Upper lobe of right lung (tissue), 1 donor: ENCODE results near the gene LPAR4. TPM values are rescaled to one million over a fixed set of nuclear protein-coding genes. Genes with fewer than 3 reads are reported as not detected.
"Not testable (repeated sequence)": the region's sequence is repeated elsewhere in the genome, so short reads cannot be mapped to it uniquely, and the experiment has no call there.

Source experiments
- ATAC-seq: fragments of 200-7000 bp; cut with Tn5 transposase; one replicate; pipeline ENCODE4 v1.9.1; 2020; ENCODE audit warnings: mild to moderate bottlenecking, moderate library complexity
- DNase-seq: peaks from one replicate; pipeline ENCODE4 v3.0.0-alpha.2; 2020
- H3K27ac ChIP-seq: fragments of 200-600 bp; one replicate; pipeline ENCODE4 v1.8.0; 2022
- H3K27me3 ChIP-seq: fragments of 200-600 bp; one replicate; pipeline ENCODE4 v1.8.0; 2022; ENCODE audit warnings: mild to moderate bottlenecking
- H3K36me3 ChIP-seq: fragments of 200-600 bp; one replicate; pipeline ENCODE4 v1.8.0; 2022
- H3K4me1 ChIP-seq: fragments of 200-600 bp; one replicate; pipeline ENCODE4 v1.8.0; 2022
- H3K4me3 ChIP-seq: fragments of 200-600 bp; one replicate; pipeline ENCODE4 v1.8.0; 2022; ENCODE audit warnings: mild to moderate bottlenecking
- H3K9me3 ChIP-seq: fragments of 200-600 bp; one replicate; pipeline ENCODE4 v1.8.0; 2022
- CTCF ChIP-seq: fragments of 200-600 bp; IDR thresholded peaks from one replicate; pipeline ENCODE4 v1.8.0; 2022; ENCODE audit warnings: antibody characterized with exemption
- intact Hi-C: fragments of 100-400 bp; cut with DNase I; formaldehyde crosslinking; loops from one replicate; pipeline ENCODE4 v1.11.0; 2022
- total RNA-seq: library from RNA; stranded (reverse); fragmentation: NEBNext Ultra II Directional; extraction: Animal tissue kit (Norgen Biotek cat#: 25700); gene quantifications from one replicate; pipeline ENCODE4 v1.2.1, GENCODE V29; 2021
- donor health status: DM: no; HTN: yes; CAD: no; lungs with severe emphysema.

The LPAR4 gene
- total RNA-seq, 1 donor from 2014 or later: not detected

- intact Hi-C loops: no loop called here
These were observed 54.0 kb downstream of the LPAR4 start for GRCh38 chrX:78801522-78801921.

DNA sequence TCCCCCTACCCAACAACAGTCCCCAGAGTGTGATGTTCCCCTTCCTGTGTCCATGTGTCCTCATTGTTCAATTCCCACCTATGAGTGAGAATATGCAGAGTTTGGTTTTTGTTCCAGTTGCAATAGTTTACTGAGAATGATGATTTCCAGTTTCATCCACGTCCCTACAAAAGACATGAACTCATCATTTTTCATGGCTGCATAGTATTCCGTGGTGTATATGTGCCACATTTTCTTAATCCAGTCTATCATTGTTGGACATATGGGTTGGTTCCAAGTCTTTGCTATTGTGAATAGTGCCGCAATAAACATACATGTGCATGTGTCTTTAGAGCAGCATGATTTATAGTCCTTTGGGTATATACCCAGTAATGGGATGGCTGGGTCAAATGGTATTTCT, 55.0 kb downstream of the LPAR4 start:
- H3K4me3 ChIP-seq, H3K27ac ChIP-seq, intact Hi-C loops, H3K36me3 ChIP-seq, H3K27me3 ChIP-seq, H3K4me1 ChIP-seq, DNase-seq, ATAC-seq, H3K9me3 ChIP-seq: not testable (repeated sequence)

More at GRCh38 chrX:78801522-78801921, 54.0 kb downstream of the LPAR4 start:
- Histone ChIP-seq H3K27me3 (no peaks in the 10 kb centered on the region), H3K9me3 (no peaks in the 10 kb centered on the region), H3K36me3 (no peaks in the 10 kb centered on the region), H3K27ac (no peak overlapping the region), H3K4me3 (no peak overlapping the region), H3K4me1 (no peaks in the 10 kb centered on the region)
- no peak for TF ChIP-seq CTCF
- no peak for ATAC-seq
- no peak for DNase-seq

Other genes with a start within 250 kb of the LPAR4 start
- gene RTL3, start 88.4 kb upstream of the LPAR4 start, total RNA-seq: not detected
- gene P2RY10, start 197.7 kb downstream of the LPAR4 start, total RNA-seq: 1.8 TPM